ENCODE data around the gene ARHGAP33.

Gene ARHGAP33

DNA sequence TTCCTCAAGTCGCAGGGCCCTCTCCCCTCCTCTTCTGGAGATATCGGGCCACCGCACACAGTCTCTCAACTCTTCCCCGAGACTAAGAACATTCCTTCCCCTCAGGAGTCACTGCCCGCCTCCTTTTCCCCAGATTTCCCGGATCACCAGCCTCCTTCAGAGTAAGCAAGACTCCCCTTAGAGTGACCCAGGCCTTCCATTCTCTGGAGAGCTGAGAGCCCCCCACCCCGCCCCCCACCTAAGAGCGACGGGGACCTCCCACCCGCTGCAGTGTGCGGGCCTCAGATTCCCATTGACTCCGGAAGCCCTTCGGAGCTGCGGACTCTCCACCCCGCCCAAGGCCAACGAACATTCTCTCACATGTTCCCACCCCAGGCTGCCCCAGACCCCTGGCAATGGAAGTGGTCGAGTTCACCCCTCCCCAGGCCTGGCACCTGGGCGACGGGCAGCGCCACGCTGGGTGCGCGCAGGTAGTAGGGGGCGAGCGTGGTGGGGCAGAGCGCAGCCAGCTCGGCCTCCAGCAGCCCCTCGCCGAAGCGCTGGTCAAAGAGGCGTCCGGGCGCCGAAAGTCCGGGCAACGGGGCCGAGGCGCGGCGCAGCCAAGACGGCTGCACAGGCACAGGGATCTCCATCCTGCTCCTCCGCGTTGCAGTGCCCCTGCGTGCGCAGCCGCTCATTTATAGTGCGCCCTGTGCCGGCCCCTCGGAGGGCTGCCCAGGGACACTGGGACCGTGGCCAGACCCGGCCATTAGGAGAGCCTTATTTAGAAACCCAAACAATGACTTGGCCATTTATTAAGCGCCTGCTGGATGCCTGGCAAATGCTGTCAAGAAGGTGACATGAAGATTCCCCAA, 18.8 kb upstream of the ARHGAP33 start, which contains the start of gene HSPB6:
Gene HSPB6, minus strand, starts transcription at position 653 of the 854 bp plus-strand sequence. Its CDS starts 21 bp downstream, at position 632.
- peak; percentile 83 to 88 for DNase-seq (ENCODE audit: low read depth in 2 of 2)
- H3K4me3 ChIP-seq (replicated peaks in 1 of 2; ENCODE audit: low read depth in 2 of 2, low read length in 2 of 2), result peak within 1 kb of the TSS; percentile 58 to 93
- TF ChIP-seq, protein P1, sequence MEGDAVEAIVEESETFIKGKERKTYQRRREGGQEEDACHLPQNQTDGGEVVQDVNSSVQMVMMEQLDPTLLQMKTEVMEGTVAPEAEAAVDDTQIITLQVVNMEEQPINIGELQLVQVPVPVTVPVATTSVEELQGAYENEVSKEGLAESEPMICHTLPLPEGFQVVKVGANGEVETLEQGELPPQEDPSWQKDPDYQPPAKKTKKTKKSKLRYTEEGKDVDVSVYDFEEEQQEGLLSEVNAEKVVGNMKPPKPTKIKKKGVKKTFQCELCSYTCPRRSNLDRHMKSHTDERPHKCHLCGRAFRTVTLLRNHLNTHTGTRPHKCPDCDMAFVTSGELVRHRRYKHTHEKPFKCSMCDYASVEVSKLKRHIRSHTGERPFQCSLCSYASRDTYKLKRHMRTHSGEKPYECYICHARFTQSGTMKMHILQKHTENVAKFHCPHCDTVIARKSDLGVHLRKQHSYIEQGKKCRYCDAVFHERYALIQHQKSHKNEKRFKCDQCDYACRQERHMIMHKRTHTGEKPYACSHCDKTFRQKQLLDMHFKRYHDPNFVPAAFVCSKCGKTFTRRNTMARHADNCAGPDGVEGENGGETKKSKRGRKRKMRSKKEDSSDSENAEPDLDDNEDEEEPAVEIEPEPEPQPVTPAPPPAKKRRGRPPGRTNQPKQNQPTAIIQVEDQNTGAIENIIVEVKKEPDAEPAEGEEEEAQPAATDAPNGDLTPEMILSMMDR (IDR thresholded peaks at IDR 0.05; ENCODE audit: low read depth, low read length), result no peak

DNA sequence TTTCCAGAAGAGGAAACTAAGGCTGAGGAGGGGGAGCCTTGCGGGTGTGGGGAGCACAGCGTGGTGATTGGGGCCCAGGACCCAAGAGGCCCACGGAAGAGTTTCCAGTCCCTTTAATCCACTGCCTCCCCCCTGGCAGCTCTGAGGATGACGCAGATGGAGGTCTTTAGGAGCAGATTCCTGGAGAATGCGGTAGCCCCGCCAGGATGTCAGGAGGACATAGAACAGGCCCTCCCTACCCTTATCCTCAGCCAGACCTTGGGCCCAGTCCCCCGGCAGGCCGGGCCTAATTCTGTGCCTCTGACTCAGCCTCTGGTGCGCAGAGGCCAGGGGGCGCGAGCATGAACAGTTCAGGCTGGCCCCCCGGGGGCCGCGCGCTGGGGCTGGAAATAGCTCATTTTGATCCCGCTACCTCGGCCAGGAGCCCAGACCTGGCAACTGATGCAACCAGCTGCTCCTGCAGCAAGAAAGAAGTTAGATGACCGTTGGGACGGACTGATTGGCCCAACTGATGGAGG, 18.1 kb upstream of the ARHGAP33 start:
- H3K4me3 ChIP-seq (replicated peaks in 1 of 2; ENCODE audit: low read depth in 2 of 2, low read length in 2 of 2), result peak overlapping the region; percentile 58 to 65
- DNase-seq (ENCODE audit: low read depth in 2 of 2), result peak; percentile 96 to 99
- TF ChIP-seq, protein P1 (IDR thresholded peaks at IDR 0.05; ENCODE audit: low read depth, low read length), result no peak

DNA sequence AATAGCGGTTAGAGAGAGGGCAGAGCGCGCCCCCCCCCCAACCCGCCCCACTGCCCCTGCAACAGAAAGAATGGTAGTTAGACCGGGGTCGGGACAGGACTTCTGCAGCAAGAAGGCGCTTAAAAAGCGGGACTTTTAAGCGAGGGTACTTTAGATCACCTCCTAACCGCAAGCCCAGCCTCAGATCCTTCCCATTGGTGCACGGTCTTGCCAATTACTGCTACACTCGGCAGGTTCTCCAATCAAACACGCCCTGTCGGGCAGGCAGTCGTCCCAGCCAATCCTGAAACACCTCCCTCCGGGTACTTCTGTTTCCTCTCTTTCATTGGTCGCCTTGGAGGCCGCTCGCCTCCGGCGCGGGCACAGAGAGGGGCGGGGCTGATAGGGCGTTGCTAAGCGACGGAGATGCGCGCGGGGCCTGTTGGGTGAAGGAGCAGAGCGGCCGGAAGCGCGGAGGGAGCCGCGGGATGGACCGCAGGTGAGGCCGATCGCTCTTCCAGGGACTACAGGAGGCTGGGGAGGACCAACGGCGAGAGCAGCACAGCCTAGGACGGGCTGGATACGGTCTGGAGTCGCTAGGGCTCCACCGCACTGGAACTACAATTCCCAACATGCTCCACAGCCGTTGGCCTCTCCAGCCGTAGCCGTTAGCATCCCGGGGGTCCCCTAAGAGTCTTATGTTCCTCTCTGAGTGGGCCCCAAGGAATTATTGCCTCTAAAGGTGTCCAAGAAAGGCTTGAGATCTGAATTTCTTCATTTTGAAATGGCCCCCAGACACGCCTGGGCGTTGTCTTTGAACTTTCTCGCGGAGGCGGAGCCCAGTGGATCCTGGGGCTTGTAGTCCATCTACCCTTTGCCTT, 17.4 kb upstream of the ARHGAP33 start, which contains the start of gene PROSER3:
Gene PROSER3, plus strand, starts transcription at position 428 of the 860 bp plus-strand sequence. Its CDS starts 40 bp downstream, at position 468.
- TF ChIP-seq, protein P1 (IDR thresholded peaks at IDR 0.05; ENCODE audit: low read depth, low read length), result no peak
- DNase-seq (ENCODE audit: low read depth in 2 of 2), result peak; percentile 100
- H3K4me3 ChIP-seq (replicated peaks in 1 of 2; ENCODE audit: low read depth in 2 of 2, low read length in 2 of 2), result peak within 1 kb of the TSS; percentile 93 to 99

DNA sequence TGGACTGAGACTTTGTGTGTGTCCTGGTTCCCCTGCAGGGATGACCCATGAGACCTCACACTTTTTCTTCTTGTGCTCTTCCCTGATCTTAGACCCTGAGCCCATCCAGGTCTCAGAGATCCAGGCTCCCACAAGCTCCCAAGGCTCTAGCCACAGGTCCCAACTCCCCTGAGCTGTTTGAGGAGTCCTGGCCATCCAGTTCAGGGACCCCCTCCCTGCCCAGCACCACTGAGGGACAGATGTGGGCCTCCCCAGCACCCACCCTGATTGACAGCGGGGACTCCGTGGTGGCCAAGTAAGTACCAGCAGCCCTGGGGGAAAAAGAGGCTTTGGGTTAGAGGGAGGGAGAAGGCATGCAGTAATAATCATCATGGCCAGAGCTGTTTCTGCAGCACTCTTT, 15.7 kb upstream of the ARHGAP33 start:
- TF ChIP-seq, protein P1 (IDR thresholded peaks at IDR 0.05; ENCODE audit: low read depth, low read length), result no peak
- H3K4me3 ChIP-seq (replicated peaks in 1 of 2; ENCODE audit: low read depth in 2 of 2, low read length in 2 of 2), result no peak overlapping the region
- DNase-seq (ENCODE audit: low read depth in 2 of 2), result no peak

DNA sequence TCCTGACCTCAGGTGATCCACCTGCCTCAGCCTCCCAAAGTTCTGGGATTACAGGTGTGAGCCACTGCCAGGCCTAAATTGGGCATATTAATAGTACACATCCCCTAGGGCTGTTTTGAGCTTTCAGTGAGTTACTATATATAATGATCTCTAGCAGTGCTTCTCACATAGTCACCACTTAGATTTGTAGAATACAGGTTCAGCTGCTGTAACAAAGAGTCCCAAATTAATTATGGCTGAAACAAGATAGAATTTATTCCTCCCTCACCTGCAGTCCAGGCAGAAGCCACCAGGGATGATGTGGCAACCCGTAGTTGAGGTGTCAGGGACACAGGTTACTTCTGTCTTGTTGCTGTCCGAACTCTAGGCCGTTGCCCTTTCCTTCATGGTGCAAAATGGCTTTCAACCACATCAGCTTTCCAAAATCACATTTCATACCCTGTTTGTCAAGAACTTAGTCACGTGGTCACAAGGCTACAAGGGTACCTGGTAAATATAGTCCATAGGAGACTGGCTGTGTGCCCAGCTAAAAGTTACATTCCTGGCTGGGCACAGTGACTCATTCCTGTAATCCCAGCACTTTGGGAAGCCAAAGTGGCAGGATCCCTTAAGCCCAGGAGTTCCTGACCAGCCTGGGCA, 14.5 kb upstream of the ARHGAP33 start:
- TF ChIP-seq, protein P1 (IDR thresholded peaks at IDR 0.05; ENCODE audit: low read depth, low read length), result no peak
- DNase-seq (ENCODE audit: low read depth in 2 of 2), result no peak
- no peak overlapping the region for H3K4me3 ChIP-seq (replicated peaks in 1 of 2; ENCODE audit: low read depth in 2 of 2, low read length in 2 of 2)

Data from cardiac fibroblast (primary cell).